Measurements from ENCODE around the gene HAVCR1.
"Not testable (repeated sequence)": the region's sequence is repeated elsewhere in the genome, so short reads cannot be mapped to it uniquely, and the experiment has no call there.

HAVCR1 gene

GRCh38 chr5:157049605-157050004 lies 9.3 kb downstream of the HAVCR1 start:
- no peak for DNase-seq

- DNase-seq = no peak
These were observed 11.0 kb downstream of the HAVCR1 start for GRCh38 chr5:157047898-157048297.

GRCh38 chr5:157047016-157047415 lies 11.9 kb downstream of the HAVCR1 start:
- not testable (repeated sequence) for DNase-seq

GRCh38 chr5:157046041-157046440 lies 12.9 kb downstream of the HAVCR1 start:
- DNase-seq = peak in 1 of 2 experiments; percentile 7

- no peak for DNase-seq
These were observed 13.3 kb downstream of the HAVCR1 start for GRCh38 chr5:157045601-157046000.

GRCh38 chr5:157038568-157039187 lies 20.2 kb downstream of the HAVCR1 start:
- DNase-seq = no peak

- DNase-seq = not testable (repeated sequence)
These were observed 24.5 kb downstream of the HAVCR1 start for GRCh38 chr5:157034106-157035072.

GRCh38 chr5:157033071-157033583 lies 25.8 kb downstream of the HAVCR1 start:
- DNase-seq = no peak

- no peak for DNase-seq
These were observed 28.2 kb downstream of the HAVCR1 start for GRCh38 chr5:157030692-157031091.

- no peak for DNase-seq
These were observed 29.5 kb downstream of the HAVCR1 start for GRCh38 chr5:157029457-157029856.

GRCh38 chr5:157027663-157028062 lies 31.3 kb downstream of the HAVCR1 start:
- not testable (repeated sequence) for DNase-seq

- no peak for DNase-seq
These were observed 32.0 kb downstream of the HAVCR1 start for GRCh38 chr5:157026789-157027424.

GRCh38 chr5:157025093-157025698 lies 33.7 kb downstream of the HAVCR1 start:
- DNase-seq = no peak

GRCh38 chr5:157024208-157024959 lies 34.5 kb downstream of the HAVCR1 start:
- DNase-seq = no peak

- DNase-seq = no peak
These were observed 36.9 kb downstream of the HAVCR1 start for GRCh38 chr5:157022024-157022423.

GRCh38 chr5:157020511-157021222 lies 38.2 kb downstream of the HAVCR1 start:
- no peak for DNase-seq

- no peak for DNase-seq
These were observed 38.9 kb downstream of the HAVCR1 start for GRCh38 chr5:157020002-157020401.

GRCh38 chr5:157014143-157014542 lies 44.8 kb downstream of the HAVCR1 start:
- not testable (repeated sequence) for DNase-seq

- no peak for DNase-seq
These were observed 52.7 kb downstream of the HAVCR1 start for GRCh38 chr5:157006262-157006661.

GRCh38 chr5:157004893-157005551 lies 53.9 kb downstream of the HAVCR1 start:
- no peak for DNase-seq

GRCh38 chr5:156991714-156992113 lies 67.2 kb downstream of the HAVCR1 start:
- DNase-seq = no peak
